Ovary (tissue), 3 donors: ENCODE data around the gene SOX5.

ENCODE experiments used
- EP300 ChIP-seq: sonication (generic); formaldehyde crosslinking; IDR thresholded peaks from one replicate; pipeline ENCODE4 v1.6.1; 2017; ENCODE audit warnings: antibody characterized with exemption
- POLR2A ChIP-seq: fragments of 450-650 bp; IDR thresholded peaks from one replicate; pipeline ENCODE4 v1.6.1; 2017; ENCODE audit warnings: antibody characterized with exemption, mild to moderate bottlenecking, moderate library complexity
- TF ChIP-seq, protein P1 (sequence below), 3 donors: fragments of 450-650 bp in 2 of 3; fragments of 200-600 bp in 1 of 3; IDR thresholded peaks; one replicate each; pipeline versions ENCODE4 v1.5.1 to v1.8.0; 2016 to 2022; ENCODE audit warnings: antibody characterized with exemption in 3 of 3, mild to moderate bottlenecking in 1 of 3
- donor health status: DM: no; HTN: no; CAD: no.

DNA sequence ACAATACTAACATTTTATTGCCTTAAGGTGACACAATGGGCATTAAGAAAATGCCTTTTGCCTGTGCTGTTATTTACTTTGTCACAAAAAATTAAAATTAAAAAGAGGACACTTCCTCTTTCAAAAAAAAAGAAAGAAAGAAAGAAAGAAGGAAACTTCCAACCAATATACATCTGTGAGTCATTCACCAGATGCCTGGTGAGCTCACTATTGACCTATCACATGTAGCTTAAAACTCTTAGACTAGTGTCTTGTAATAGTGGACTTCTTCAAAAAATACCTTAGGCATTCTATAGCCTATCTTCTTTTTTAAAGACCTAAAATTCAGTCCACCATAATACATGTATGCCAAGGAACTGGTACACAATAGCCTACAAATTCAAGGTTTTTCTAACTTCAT, 4.9 kb upstream of the SOX5 start:
- TF ChIP-seq, protein P1, sequence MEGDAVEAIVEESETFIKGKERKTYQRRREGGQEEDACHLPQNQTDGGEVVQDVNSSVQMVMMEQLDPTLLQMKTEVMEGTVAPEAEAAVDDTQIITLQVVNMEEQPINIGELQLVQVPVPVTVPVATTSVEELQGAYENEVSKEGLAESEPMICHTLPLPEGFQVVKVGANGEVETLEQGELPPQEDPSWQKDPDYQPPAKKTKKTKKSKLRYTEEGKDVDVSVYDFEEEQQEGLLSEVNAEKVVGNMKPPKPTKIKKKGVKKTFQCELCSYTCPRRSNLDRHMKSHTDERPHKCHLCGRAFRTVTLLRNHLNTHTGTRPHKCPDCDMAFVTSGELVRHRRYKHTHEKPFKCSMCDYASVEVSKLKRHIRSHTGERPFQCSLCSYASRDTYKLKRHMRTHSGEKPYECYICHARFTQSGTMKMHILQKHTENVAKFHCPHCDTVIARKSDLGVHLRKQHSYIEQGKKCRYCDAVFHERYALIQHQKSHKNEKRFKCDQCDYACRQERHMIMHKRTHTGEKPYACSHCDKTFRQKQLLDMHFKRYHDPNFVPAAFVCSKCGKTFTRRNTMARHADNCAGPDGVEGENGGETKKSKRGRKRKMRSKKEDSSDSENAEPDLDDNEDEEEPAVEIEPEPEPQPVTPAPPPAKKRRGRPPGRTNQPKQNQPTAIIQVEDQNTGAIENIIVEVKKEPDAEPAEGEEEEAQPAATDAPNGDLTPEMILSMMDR (IDR thresholded peaks at IDR 0.05): no peak
- TF ChIP-seq POLR2A (no peak), EP300 (no peak)
